HEK293 (cell line): ENCODE measurements around the gene PARD3.
A peak's percentile ranks its signal among the peaks of the same experiment; 100 is the strongest.

Source experiments
- CTCF ChIA-PET: fragments of 350-600 bp; formaldehyde crosslinking; extraction: SDS; loops from one replicate; lab custom pipeline; 2021; ENCODE audit warnings: antibody characterized with exemption; lab: Yijun Ruan, JAX
- POLR2A ChIA-PET: fragments of 300-600 bp; formaldehyde crosslinking; extraction: SDS; loops from one replicate; lab custom pipeline; 2020; ENCODE audit warnings: antibody characterized with exemption, inconsistent platforms; lab: Yijun Ruan, JAX
- H3K27ac ChIP-seq: fragments of 200-500 bp; sonication (Bioruptor generic); 2 replicates; pipeline ENCODE4 v1.5.1; 2014; ENCODE audit warnings: low read depth, low read length, control low read depth, inconsistent platforms; ENCODE audit errors: extremely low read depth
- H3K36me3 ChIP-seq, 2 experiments: fragments of 200-500 bp in 1 of 2; sonication (Bioruptor generic) in 1 of 2; 1 replicate in 1 of 2; 2 replicates in 1 of 2; pipeline ENCODE4 v1.5.1; 2014 to 2017; ENCODE audit warnings: inconsistent platforms in 2 of 2, low read length in 2 of 2; ENCODE audit not compliant: control insufficient read depth in 2 of 2, insufficient read depth in 1 of 2
- H3K4me1 ChIP-seq: fragments of 200-500 bp; sonication (Bioruptor generic); 2 replicates; pipeline ENCODE4 v1.5.1; 2014; ENCODE audit warnings: mild to moderate bottlenecking, low read length, inconsistent platforms; ENCODE audit not compliant: control insufficient read depth, insufficient read depth
- H3K4me3 ChIP-seq: 2 replicates; pipeline ENCODE4 v1.5.1; 2011; ENCODE audit warnings: low read depth, mild to moderate bottlenecking, control low read depth, low read length, moderate library complexity
- H3K9me3 ChIP-seq: fragments of 200-500 bp; sonication (Bioruptor generic); 2 replicates; pipeline ENCODE4 v1.5.1; 2014; ENCODE audit warnings: low read depth, low read length, inconsistent platforms; ENCODE audit not compliant: control insufficient read depth, insufficient read depth
- AEBP2 ChIP-seq: fragments of 450-650 bp; formaldehyde crosslinking; IDR thresholded peaks from 2 replicates; pipeline ENCODE4 v1.5.1; 2016; ENCODE audit warnings: missing biosample characterization, missing genetic modification characterization, borderline replicate concordance
- FEZF1 ChIP-seq: fragments of 450-650 bp; formaldehyde crosslinking; IDR thresholded peaks from 2 replicates; pipeline ENCODE4 v1.5.1; 2016; ENCODE audit warnings: missing biosample characterization, missing genetic modification characterization
- GLI4 ChIP-seq: fragments of 450-650 bp; formaldehyde crosslinking; IDR thresholded peaks from 2 replicates; pipeline ENCODE4 v1.5.1; 2016; ENCODE audit warnings: missing biosample characterization, missing genetic modification characterization
- PRDM10 ChIP-seq: fragments of 450-650 bp; formaldehyde crosslinking; IDR thresholded peaks from 2 replicates; pipeline ENCODE4 v1.5.1; 2016; ENCODE audit warnings: missing biosample characterization, missing genetic modification characterization
- ZNF114 ChIP-seq: fragments of 450-650 bp; formaldehyde crosslinking; IDR thresholded peaks from 2 replicates; pipeline ENCODE4 v1.5.0; 2017; ENCODE audit warnings: missing biosample characterization, missing genetic modification characterization
- ZNF148 ChIP-seq: fragments of 450-650 bp; formaldehyde crosslinking; IDR thresholded peaks from 2 replicates; pipeline ENCODE4 v1.5.0; 2017; ENCODE audit warnings: missing biosample characterization, missing genetic modification characterization, borderline replicate concordance
- ZNF521 ChIP-seq: fragments of 450-650 bp; formaldehyde crosslinking; IDR thresholded peaks from 2 replicates; pipeline ENCODE4 v1.5.1; 2017; ENCODE audit warnings: missing biosample characterization, mild to moderate bottlenecking, missing genetic modification characterization
- ZNF654 ChIP-seq: fragments of 450-650 bp; formaldehyde crosslinking; IDR thresholded peaks from 2 replicates; pipeline ENCODE4 v1.5.1; 2016; ENCODE audit warnings: low read depth, missing biosample characterization, missing genetic modification characterization
- TF ChIP-seq, protein P1 (sequence below): fragments of 450-650 bp; formaldehyde crosslinking; IDR thresholded peaks from 2 replicates; pipeline ENCODE4 v1.5.1; 2016; ENCODE audit warnings: missing biosample characterization, missing genetic modification characterization
- TF ChIP-seq, protein P2 (sequence below): fragments of 450-650 bp; formaldehyde crosslinking; IDR thresholded peaks from 2 replicates; pipeline ENCODE4 v1.5.1; 2017; ENCODE audit warnings: missing biosample characterization, missing genetic modification characterization

PARD3 gene

GRCh38 chr10:34223658-34224057 is 591.4 kb downstream of the PARD3 start (continued):
- TF ChIP-seq ZNF114 (tag by site-specific recombination) (no peak), PRDM10 (tag by site-specific recombination) (no peak), ZNF521 (tag by site-specific recombination) (no peak)
- TF ChIP-seq, protein P1, sequence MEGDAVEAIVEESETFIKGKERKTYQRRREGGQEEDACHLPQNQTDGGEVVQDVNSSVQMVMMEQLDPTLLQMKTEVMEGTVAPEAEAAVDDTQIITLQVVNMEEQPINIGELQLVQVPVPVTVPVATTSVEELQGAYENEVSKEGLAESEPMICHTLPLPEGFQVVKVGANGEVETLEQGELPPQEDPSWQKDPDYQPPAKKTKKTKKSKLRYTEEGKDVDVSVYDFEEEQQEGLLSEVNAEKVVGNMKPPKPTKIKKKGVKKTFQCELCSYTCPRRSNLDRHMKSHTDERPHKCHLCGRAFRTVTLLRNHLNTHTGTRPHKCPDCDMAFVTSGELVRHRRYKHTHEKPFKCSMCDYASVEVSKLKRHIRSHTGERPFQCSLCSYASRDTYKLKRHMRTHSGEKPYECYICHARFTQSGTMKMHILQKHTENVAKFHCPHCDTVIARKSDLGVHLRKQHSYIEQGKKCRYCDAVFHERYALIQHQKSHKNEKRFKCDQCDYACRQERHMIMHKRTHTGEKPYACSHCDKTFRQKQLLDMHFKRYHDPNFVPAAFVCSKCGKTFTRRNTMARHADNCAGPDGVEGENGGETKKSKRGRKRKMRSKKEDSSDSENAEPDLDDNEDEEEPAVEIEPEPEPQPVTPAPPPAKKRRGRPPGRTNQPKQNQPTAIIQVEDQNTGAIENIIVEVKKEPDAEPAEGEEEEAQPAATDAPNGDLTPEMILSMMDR (tag by site-specific recombination): no peak

- no peak overlapping the region for H3K4me3 ChIP-seq
- no peaks in the 10 kb centered on the region for H3K36me3 ChIP-seq
- peaks cover 10% of the 10 kb centered on the region for H3K4me1 ChIP-seq
- H3K9me3 ChIP-seq: no peaks in the 10 kb centered on the region
- TF ChIP-seq ZNF148 (tag by site-specific recombination) (no peak), ZNF654 (tag by site-specific recombination) (peak; percentile 3; the same call in 1 of the 2 replicates)
- ChIA-PET CTCF (interaction anchor here (0.6 kb wide), 2 partner anchors 130 to 522 kb away, joined by 3 read pairs; no protein-coding TSS in a partner anchor), POLR2A (no interaction called here)
- no peak overlapping the region for H3K27ac ChIP-seq
Observed at GRCh38 chr10:34222359-34222758, 592.7 kb downstream of the PARD3 start.

- ChIA-PET POLR2A (no interaction called here), CTCF (interaction anchor here (0.5 to 0.6 kb wide), 2 partner anchors 442 to 1089 kb away, joined by 3 read pairs; no protein-coding TSS in a partner anchor)
- TF ChIP-seq GLI4 (tag by site-specific recombination) (no peak), FEZF1 (tag by site-specific recombination) (peak; percentile 50), AEBP2 (tag by site-specific recombination) (no peak)
- TF ChIP-seq, protein P2, sequence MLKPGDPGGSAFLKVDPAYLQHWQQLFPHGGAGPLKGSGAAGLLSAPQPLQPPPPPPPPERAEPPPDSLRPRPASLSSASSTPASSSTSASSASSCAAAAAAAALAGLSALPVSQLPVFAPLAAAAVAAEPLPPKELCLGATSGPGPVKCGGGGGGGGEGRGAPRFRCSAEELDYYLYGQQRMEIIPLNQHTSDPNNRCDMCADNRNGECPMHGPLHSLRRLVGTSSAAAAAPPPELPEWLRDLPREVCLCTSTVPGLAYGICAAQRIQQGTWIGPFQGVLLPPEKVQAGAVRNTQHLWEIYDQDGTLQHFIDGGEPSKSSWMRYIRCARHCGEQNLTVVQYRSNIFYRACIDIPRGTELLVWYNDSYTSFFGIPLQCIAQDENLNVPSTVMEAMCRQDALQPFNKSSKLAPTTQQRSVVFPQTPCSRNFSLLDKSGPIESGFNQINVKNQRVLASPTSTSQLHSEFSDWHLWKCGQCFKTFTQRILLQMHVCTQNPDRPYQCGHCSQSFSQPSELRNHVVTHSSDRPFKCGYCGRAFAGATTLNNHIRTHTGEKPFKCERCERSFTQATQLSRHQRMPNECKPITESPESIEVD (tag by site-specific recombination): peak; percentile 71
- peaks cover 10% of the 10 kb centered on the region for H3K4me1 ChIP-seq
- H3K27ac ChIP-seq: no peak overlapping the region
- H3K9me3 ChIP-seq: no peaks in the 10 kb centered on the region
- H3K4me3 ChIP-seq: no peak overlapping the region
- H3K36me3 ChIP-seq: no peaks in the 10 kb centered on the region
Observed at GRCh38 chr10:34219753-34220548, 595.1 kb downstream of the PARD3 start.
